ENCODE measurements around the gene ZNF618.

The ZNF618 gene

DNA sequence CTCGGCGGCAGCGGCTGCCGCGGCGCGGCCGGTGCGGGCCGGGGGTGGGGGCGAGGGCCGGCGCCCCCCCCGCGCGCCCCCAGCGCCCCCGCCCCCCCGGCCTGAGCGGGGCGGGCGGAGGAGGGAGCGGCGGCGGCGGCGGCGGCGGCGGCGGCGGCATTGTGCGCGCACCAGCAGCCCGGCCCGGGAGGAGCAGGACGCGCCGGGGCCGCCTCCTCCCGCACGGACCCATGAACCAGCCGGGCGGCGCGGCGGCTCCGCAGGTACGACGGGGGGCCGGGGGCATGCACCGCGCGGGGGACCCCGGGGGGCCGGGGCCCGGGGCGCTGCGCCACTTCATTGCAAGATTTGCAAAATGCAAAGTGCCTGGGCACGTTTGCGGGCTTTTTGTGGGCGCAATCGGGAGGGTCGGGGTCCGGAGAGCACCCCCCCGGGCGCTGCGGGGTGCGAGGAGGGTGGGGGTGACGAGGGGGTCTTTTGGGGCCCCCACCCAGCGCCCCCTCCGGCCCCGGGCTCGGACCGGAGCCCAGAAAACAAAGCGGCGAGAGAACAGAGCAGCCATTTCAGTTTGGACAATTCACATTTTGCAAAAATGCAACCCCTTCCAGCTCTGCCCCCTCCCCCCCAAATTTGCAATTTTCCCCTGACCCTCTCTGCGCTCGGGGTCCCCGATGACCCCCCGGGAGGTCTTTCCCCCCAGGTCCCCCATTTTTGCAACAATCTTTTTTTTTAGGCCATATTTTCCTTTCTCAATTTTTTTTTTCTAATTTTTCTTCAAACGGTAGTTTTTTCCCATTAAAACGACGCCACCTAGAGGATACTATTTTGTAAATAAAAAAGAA lies at the start of gene ZNF618:
TSS of gene ZNF618 (plus strand) at position 159 of the 842 bp plus-strand sequence. CDS start at position 231, 72 bp downstream.
- peak; percentile 34 for DNase-seq

DNA sequence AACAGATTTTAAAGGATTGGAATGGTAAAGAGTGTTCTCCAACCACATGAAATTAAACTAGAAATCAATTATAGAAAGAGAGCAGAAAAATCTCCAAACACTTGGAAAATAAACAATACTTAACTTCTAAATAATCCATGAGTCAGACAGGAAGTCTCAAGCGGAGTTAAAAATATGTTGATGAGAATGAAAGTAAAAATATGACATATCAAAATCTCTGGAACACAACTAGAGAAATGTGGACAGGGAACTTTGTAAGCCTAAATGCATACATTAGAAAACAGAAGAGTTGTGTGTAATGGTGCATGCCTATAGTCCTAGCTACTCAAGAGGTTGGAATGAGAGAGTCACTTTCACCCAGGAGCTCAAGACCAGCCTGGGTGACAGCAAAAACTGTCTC lies 47.9 kb upstream of the ZNF618 start:
- DNase-seq (no peak), ATAC-seq (no peak)

More for the DNA sequence above, at the start of gene ZNF618:
- peak; percentile 73 for ATAC-seq

DNA sequence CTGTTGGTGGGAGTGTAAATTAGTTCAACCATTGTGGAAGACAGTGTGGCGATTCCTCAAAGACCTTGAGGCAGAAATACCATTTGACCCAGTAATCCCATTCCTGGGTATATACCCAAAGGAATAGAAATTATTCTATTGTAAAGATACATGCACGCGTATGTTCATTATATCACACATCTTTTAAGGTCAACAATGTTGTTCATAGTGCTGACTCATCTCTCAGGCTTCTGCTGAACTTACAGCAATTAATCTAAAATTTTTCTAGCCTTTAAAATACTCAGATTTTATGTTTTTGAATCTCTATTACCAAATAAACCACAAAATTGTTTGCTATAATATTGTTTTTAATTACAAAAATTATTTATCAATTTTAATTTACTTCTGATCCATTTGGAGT lies 38.8 kb upstream of the ZNF618 start:
- DNase-seq, result no peak
- no peak for ATAC-seq

- ATAC-seq (no peak), DNase-seq (no peak)
Observed at GRCh38 chr9:113842086-113842485, 34.0 kb upstream of the ZNF618 start.

GRCh38 chr9:113844466-113844865 lies 31.6 kb upstream of the ZNF618 start:
- DNase-seq (no peak), ATAC-seq (no peak)

GRCh38 chr9:113851359-113851758 lies 24.8 kb upstream of the ZNF618 start:
- no peak for ATAC-seq

DNA sequence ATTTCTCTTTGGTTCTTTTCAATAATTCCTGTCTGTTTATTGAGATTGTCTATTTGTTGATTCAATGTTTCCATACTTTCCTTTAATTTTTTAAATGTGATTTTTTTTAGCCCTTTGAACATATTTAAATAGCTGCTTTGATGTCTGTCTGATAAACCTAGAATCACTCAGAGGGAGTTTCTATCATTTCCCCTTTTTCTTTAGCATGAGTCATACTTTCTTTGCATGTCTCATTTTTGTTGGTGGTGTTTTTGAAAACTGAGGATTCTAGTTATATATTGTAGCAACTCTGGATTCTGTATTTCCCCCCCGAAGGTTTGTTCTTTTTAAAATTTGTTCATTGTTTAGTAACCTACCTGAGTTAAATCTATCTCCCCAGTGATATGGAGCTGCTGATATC lies 24.2 kb upstream of the ZNF618 start:
- ATAC-seq (peak; percentile 40), DNase-seq (no peak)

More at GRCh38 chr9:113851359-113851758, 24.8 kb upstream of the ZNF618 start:
- no peak for DNase-seq

DNA sequence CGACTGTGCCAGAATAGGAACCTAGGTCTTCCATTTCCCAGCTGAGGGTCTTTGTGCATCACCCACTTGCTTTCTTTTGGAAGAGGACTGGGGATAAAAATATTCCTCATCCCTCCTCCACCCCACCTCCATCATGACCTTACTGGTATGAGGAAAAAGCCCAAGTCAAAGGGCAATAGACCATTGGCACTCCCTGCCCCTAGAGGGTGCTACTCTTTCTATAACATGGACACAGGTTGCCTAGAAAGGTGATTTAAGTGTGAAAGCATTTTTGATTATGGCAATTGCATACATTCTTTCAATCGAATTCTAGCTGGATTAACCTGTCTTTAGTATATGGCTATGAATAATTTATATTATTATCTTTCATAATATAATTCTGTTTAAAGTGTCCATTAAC lies 22.8 kb upstream of the ZNF618 start:
- no peak for ATAC-seq

DNA sequence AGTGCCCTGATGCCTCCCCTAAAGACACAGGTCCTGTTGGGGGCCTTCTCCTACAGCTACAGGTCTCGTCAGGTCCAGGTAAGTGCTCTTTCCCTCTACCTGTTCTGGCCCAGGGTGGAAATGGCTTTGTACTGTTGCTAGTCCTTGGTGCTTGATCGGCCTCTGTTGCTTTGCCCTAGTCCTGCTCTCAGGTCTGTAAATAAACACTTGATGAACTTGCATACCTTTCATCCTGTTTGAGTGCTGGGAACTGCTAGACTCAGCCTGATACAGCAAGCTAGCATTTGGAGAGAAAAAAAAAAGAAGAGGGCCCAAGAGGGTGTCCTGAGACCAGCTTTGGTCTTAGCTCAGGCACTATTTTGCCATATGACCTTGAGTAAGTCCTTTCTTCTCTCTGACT lies 21.8 kb upstream of the ZNF618 start:
- ATAC-seq, result no peak
- no peak for DNase-seq

More for the DNA sequence above, 22.8 kb upstream of the ZNF618 start:
- no peak for DNase-seq

GRCh38 chr9:113857875-113858274 lies 18.2 kb upstream of the ZNF618 start:
- no peak for ATAC-seq
- no peak for DNase-seq

- DNase-seq, result no peak
- ATAC-seq, result no peak
Observed at GRCh38 chr9:113858282-113858681, 17.8 kb upstream of the ZNF618 start.

GRCh38 chr9:113863345-113863744 lies 12.8 kb upstream of the ZNF618 start:
- ATAC-seq (no peak), DNase-seq (no peak)

DNA sequence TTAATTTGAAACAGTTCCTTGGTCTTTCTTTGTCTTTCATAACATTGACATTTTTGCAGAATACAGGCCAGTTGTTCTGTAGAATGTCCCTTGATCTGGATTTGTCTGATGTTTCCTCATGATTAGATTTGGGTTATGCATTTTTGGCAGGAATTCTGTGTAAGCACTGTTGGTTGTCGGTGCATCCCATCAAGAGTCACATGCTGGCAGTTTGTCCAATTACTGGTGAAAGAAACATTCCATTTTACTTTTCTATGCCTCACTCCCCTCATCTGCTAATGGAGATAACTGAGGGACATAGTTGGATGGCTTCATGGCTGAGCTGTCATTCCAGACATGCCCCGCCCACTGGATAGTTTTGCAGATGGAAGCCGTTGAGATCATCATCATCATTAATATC lies 7.6 kb upstream of the ZNF618 start:
- DNase-seq (no peak), ATAC-seq (no peak)

DNA sequence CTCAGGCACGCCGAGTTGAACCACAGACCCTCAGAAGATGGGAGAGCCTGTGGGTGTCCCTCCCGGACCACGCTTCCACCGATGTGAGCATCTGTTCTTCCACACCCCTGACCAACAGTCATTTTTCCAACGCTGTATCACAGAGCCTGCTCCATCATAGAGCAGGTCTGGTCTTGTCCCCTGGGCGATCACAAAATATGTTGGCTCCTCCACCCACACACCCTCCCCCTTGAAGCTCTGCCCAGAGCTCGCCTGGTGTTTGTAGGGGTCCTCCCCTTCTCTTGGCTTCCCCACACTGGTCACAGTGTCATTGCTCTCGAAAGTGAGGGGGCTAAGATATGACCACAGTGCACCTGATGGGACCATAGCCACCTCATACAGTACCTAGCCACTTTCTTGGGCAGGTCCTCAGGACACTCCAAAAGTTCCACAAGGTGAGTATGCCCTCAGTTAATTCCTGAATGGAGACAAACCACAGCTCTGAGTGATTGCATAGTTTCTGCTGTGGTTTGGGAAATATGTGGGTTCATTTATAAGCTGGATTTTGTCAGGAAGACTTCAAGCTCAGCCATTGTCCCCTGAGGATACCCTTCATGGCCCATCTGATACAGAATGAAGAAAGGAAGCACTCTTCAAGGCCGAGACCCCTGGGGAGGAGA lies 3.5 kb upstream of the ZNF618 start:
- ATAC-seq, result no peak
- DNase-seq, result no peak

DNA sequence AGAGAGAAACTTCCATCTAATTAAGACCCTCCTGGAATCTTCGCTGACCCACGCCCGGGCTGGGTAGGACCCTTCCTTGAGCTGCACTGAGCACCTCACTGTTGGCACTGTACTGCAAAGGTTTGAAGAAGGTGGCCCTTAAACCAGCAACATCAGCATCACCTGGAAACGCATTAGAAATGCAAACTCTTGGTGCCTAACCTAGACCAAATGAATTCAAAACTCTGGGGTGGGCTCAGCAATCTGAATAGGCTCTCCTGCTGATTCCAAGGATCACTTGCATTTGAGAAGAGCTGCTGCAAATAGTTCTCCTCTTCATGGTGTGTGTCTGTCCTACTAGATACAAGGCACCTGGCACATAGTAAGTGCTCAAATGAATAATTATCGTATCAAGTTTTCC lies 2.7 kb upstream of the ZNF618 start:
- DNase-seq, result no peak

DNA sequence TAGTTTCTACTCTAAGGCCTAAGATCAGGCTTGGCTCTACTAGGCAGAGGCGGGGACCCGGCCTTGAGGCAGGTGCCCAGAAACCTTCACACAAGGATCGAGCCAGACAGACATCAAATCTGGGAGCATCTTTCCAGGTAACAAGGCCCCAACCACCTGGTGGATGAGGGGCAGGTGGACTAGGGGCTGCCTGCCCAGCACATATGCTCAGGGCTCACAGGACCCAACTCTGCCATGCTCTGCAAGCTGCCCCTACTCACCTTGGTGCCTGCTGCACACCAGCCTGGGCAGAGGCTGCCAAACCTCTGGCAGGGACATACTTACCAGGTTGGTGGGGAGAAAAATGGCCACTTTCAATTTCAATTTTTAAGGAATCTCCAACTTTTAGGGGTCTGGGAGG lies 2.2 kb upstream of the ZNF618 start:
- ATAC-seq, result no peak
- DNase-seq, result no peak

More for the DNA sequence above, 2.7 kb upstream of the ZNF618 start:
- ATAC-seq, result no peak

DNA sequence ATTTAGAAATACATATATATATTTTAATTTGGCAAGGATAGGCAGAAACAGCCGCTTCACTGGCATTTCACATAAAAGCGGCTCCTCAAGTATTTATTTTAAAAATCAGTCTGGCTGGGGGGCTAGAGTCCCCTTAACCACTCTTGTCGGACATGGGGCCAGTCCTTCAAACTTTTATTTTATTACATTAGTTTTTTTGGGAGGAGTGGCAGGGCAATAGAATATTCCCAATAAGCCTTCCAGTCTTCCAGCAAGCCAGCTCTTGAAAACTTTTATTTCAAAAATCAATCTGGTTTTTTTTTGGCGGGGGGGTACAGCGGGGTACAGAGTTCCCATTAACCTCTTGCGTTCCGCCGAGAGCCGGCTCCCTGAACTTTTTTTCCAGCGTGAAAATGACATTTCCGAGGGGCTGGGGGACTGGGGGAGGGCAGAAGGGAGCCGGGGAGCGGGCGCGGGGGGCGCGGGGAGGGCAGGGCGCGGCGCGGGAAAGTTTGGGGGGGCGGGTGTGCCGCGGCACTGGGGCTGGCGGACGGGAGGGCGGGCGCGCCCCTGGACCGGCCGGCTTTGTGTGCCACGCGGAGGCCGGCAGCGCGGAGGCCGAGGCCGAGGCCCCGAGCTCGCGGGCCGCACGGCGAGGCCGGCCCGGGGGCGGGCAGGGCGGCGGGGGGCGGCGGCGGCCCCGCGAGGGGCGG lies 504 bp upstream of the ZNF618 start:
- DNase-seq (peak; percentile 7), ATAC-seq (peak; percentile 47)

DNA sequence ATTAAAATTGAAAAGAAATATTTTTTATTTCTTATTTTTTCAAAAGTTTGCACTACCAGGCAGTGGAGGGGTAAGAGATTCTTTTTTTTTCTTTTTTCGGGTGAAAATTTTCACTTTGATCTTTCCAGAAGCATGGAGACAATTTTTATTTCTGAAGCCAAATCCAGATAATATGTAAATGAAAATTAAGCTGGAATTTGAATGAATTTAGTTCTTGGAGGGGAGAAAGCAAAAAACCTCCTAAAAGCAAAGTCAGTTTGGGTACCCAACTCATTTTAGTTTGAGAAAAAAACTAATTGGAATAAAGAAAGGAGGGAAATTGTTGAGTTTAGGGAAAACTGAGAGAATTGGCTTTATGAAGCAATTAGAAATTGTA lies 872 bp downstream of the ZNF618 start:
- ATAC-seq, result no peak
- DNase-seq, result no peak

- DNase-seq (no peak), ATAC-seq (no peak)
Observed at GRCh38 chr9:113879318-113879717, 3.2 kb downstream of the ZNF618 start.

GRCh38 chr9:113879911-113880310 lies 3.8 kb downstream of the ZNF618 start:
- ATAC-seq (no peak), DNase-seq (no peak)

DNA sequence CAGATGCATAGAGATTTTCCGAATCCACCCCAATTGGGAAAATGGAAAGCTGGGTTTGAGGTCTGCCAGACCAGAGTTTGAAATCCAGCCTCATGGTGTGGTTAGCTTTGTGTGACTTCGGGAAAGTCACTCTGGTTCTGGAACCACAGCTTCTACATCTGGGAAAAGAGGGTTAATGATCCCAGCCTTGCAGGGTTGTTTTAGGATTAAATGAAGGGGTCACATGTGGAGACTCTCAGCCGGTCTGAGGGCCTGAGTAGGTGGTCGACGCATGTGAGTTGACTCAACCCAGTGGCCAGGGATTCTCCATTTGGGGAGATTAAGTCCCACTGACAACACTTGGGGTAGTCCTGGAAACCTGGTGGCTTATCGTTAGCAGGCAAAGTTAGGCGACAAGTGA lies 6.1 kb downstream of the ZNF618 start:
- no peak for ATAC-seq
- DNase-seq, result no peak

- ATAC-seq (no peak), DNase-seq (no peak)
Observed at GRCh38 chr9:113882636-113883164, 6.6 kb downstream of the ZNF618 start.

All from stimulated activated naive CD8-positive, alpha-beta T cell treated with anti-CD3 and anti-CD28 coated beads, Interleukin-15, Interleukin-2, amounts not matched to agents 100 U/mL and 50 U/mL, for 24 hours (primary cell).